Measurements from ENCODE around the gene GLRX.
"Not testable (repeated sequence)": the region's sequence is repeated elsewhere in the genome, so short reads cannot be mapped to it uniquely, and the experiment has no call there.

The GLRX gene

GRCh38 chr5:95816776-95817175, 5.8 kb downstream of the GLRX start:
- no peak overlapping the region for H3K4me3 ChIP-seq (replicated peaks; ENCODE audit: insufficient read depth, low read length)
- DNase-seq (ENCODE audit: low read depth in 1 of 2, low spot score in 1 of 2): no peak
- TF ChIP-seq, protein P1, sequence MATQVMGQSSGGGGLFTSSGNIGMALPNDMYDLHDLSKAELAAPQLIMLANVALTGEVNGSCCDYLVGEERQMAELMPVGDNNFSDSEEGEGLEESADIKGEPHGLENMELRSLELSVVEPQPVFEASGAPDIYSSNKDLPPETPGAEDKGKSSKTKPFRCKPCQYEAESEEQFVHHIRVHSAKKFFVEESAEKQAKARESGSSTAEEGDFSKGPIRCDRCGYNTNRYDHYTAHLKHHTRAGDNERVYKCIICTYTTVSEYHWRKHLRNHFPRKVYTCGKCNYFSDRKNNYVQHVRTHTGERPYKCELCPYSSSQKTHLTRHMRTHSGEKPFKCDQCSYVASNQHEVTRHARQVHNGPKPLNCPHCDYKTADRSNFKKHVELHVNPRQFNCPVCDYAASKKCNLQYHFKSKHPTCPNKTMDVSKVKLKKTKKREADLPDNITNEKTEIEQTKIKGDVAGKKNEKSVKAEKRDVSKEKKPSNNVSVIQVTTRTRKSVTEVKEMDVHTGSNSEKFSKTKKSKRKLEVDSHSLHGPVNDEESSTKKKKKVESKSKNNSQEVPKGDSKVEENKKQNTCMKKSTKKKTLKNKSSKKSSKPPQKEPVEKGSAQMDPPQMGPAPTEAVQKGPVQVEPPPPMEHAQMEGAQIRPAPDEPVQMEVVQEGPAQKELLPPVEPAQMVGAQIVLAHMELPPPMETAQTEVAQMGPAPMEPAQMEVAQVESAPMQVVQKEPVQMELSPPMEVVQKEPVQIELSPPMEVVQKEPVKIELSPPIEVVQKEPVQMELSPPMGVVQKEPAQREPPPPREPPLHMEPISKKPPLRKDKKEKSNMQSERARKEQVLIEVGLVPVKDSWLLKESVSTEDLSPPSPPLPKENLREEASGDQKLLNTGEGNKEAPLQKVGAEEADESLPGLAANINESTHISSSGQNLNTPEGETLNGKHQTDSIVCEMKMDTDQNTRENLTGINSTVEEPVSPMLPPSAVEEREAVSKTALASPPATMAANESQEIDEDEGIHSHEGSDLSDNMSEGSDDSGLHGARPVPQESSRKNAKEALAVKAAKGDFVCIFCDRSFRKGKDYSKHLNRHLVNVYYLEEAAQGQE (IDR thresholded peaks at IDR 0.05; ENCODE audit: insufficient replicate concordance, low read depth): no peak
- TF ChIP-seq GABPA (IDR thresholded peaks at IDR 0.05; ENCODE audit: low read depth): no peak
- TF ChIP-seq POLR2AphosphoS5 (IDR thresholded peaks at IDR 0.05; ENCODE audit: low read depth): no peak
- TF ChIP-seq SPI1 (IDR thresholded peaks at IDR 0.05; ENCODE audit: borderline replicate concordance, low read depth): no peak
- TF ChIP-seq, protein P2, sequence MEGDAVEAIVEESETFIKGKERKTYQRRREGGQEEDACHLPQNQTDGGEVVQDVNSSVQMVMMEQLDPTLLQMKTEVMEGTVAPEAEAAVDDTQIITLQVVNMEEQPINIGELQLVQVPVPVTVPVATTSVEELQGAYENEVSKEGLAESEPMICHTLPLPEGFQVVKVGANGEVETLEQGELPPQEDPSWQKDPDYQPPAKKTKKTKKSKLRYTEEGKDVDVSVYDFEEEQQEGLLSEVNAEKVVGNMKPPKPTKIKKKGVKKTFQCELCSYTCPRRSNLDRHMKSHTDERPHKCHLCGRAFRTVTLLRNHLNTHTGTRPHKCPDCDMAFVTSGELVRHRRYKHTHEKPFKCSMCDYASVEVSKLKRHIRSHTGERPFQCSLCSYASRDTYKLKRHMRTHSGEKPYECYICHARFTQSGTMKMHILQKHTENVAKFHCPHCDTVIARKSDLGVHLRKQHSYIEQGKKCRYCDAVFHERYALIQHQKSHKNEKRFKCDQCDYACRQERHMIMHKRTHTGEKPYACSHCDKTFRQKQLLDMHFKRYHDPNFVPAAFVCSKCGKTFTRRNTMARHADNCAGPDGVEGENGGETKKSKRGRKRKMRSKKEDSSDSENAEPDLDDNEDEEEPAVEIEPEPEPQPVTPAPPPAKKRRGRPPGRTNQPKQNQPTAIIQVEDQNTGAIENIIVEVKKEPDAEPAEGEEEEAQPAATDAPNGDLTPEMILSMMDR (IDR thresholded peaks at IDR 0.05; ENCODE audit: insufficient read depth, low read length): no peak
- H3K27ac ChIP-seq (replicated peaks): 0 out of 2 replicates have a peak overlapping the region, but pooled peaks have one; percentile 19
- H3K27me3 ChIP-seq (ENCODE audit: insufficient read depth, poor library complexity, severe bottlenecking): no peaks in the 10 kb centered on the region

DNA sequence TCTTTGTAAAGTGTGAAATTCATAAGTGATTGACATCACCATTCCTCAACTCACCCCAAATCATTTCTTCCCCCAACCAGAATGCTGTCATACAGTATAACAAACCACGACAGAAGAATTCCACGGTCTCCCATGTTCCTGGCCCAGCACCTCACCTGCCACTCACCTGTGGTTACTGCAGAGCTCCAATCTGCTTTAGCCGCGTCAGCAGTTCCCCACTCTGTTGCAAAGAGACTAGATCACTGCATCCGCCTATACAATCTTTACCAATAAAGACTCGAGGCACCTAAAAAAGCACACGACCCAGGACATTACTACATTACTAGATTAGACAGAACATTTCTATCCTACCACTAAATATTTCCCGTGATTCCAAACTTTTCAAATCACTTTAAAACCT, 6.2 kb downstream of the GLRX start:
- no peak for DNase-seq (ENCODE audit: low read depth in 1 of 2, low spot score in 1 of 2)
- Histone ChIP-seq H3K27ac (replicated peaks) (no peak overlapping the region), H3K27me3 (ENCODE audit: insufficient read depth, poor library complexity, severe bottlenecking) (no peaks in the 10 kb centered on the region), H3K4me3 (replicated peaks; ENCODE audit: insufficient read depth, low read length) (no peak overlapping the region)
- TF ChIP-seq, protein P2 (IDR thresholded peaks at IDR 0.05; ENCODE audit: insufficient read depth, low read length): no peak
- TF ChIP-seq, protein P1 (IDR thresholded peaks at IDR 0.05; ENCODE audit: insufficient replicate concordance, low read depth): no peak
- no peak for TF ChIP-seq POLR2AphosphoS5 (IDR thresholded peaks at IDR 0.05; ENCODE audit: low read depth)
- TF ChIP-seq GABPA (IDR thresholded peaks at IDR 0.05; ENCODE audit: low read depth): no peak
- TF ChIP-seq SPI1 (IDR thresholded peaks at IDR 0.05; ENCODE audit: borderline replicate concordance, low read depth): no peak

GRCh38 chr5:95815155-95815729, 7.3 kb downstream of the GLRX start:
- H3K27me3 ChIP-seq (ENCODE audit: insufficient read depth, poor library complexity, severe bottlenecking): no peaks in the 10 kb centered on the region
- H3K4me3 ChIP-seq (replicated peaks; ENCODE audit: insufficient read depth, low read length): no peak overlapping the region
- H3K27ac ChIP-seq (replicated peaks): no peak overlapping the region
- TF ChIP-seq, protein P2 (IDR thresholded peaks at IDR 0.05; ENCODE audit: insufficient read depth, low read length): no peak
- no peak for TF ChIP-seq GABPA (IDR thresholded peaks at IDR 0.05; ENCODE audit: low read depth)
- no peak for TF ChIP-seq POLR2AphosphoS5 (IDR thresholded peaks at IDR 0.05; ENCODE audit: low read depth)
- TF ChIP-seq, protein P1 (IDR thresholded peaks at IDR 0.05; ENCODE audit: insufficient replicate concordance, low read depth): no peak
- TF ChIP-seq SPI1 (IDR thresholded peaks at IDR 0.05; ENCODE audit: borderline replicate concordance, low read depth): no peak
- DNase-seq (ENCODE audit: low read depth in 1 of 2, low spot score in 1 of 2): no peak

DNA sequence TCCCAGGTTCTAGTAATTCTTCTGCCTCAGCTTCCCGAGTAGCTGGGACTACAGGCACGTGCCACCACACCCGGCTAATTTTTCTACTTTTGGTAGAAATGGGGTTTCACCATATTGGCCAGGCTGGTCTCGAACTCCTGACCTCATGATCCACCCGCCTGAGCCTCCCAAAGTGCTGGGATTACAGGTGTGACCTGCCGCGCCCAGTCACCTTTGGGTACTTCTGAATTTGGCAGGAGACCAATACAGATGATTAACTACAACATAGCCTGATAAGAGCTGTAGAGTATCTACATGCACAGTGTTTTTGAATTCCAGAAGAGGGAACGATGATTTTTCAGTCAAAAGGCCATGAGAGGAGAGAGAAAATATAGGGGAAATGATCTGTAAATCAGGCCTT, 9.5 kb downstream of the GLRX start:
- H3K27ac ChIP-seq (replicated peaks); DNase-seq (ENCODE audit: low read depth in 1 of 2, low spot score in 1 of 2); H3K4me3 ChIP-seq (replicated peaks; ENCODE audit: insufficient read depth, low read length); H3K27me3 ChIP-seq (ENCODE audit: insufficient read depth, poor library complexity, severe bottlenecking): not testable (repeated sequence)
